ENCODE results near the gene TXNRD2. TPM values are rescaled to one million over a fixed set of nuclear protein-coding genes. Genes with fewer than 3 reads are reported as not detected.

Gene TXNRD2
- total and polyA plus RNA-seq, 2 of the 4 experiments (the other 2 are of a cell fraction) = 15.6 to 25.7 TPM

- dilution Hi-C loops (cut with HindIII; ENCODE audit: low sequenced_read_pairs, unreplicated experiment) = no loop called here
- no peaks in the 10 kb centered on the region for H3K27me3 ChIP-seq (ENCODE audit: control insufficient read depth, insufficient read depth, low read length)
- POLR2A ChIA-PET (ENCODE audit: unreplicated experiment) = no interaction called here
Measured at GRCh38 chr22:19898831-19899567, 42.6 kb downstream of the TXNRD2 start.

More at GRCh38 chr22:19898831-19899567, 42.6 kb downstream of the TXNRD2 start:
- TF ChIP-seq ELK1 (IDR thresholded peaks at IDR 0.05; ENCODE audit: borderline replicate concordance, low read depth, low read length) (no peak), RCOR1 (IDR thresholded peaks at IDR 0.05; ENCODE audit: insufficient replicate concordance, low read length) (no peak), RAD21 (IDR thresholded peaks at IDR 0.05; ENCODE audit: low read length) (no peak), FOS (IDR thresholded peaks at IDR 0.05; ENCODE audit: low read depth, low read length) (no peak), POLR2A (IDR thresholded peaks at IDR 0.05; ENCODE audit: low read depth, low read length) (no peak), CEBPB (IDR thresholded peaks at IDR 0.05; ENCODE audit: low read depth, low read length) (no peak), SMC3 (IDR thresholded peaks at IDR 0.05; ENCODE audit: low read depth, low read length) (no peak), CHD1 (IDR thresholded peaks at IDR 0.05; ENCODE audit: low read depth, low read length) (no peak), MXI1 (IDR thresholded peaks at IDR 0.05; ENCODE audit: borderline replicate concordance, low read depth, low read length) (no peak), CTCF (conservative IDR thresholded peaks at IDR 0.05; ENCODE audit: low read depth, low read length) (no peak), USF2 (IDR thresholded peaks at IDR 0.05; ENCODE audit: low read depth, low read length) (no peak), BHLHE40 (IDR thresholded peaks at IDR 0.05; ENCODE audit: low read depth, low read length) (no peak), MAFK (IDR thresholded peaks at IDR 0.05; ENCODE audit: low read depth, low read length) (no peak), MAZ (IDR thresholded peaks at IDR 0.05; ENCODE audit: borderline replicate concordance, low read depth, low read length) (no peak), RFX5 (IDR thresholded peaks at IDR 0.05; ENCODE audit: low read depth, low read length) (no peak)
- Histone ChIP-seq H2AK5ac (ENCODE audit: low read depth, low read length) (no peak overlapping the region), H3K9me3 (ENCODE audit: control insufficient read depth, insufficient read depth, low read length) (no peaks in the 10 kb centered on the region), H3K4me3 (ENCODE audit: insufficient read depth, low read depth, low read length) (no peak overlapping the region), H3K9me1 (ENCODE audit: insufficient read depth, low read length) (0 out of 2 replicates have a peak, but pooled peaks cover 2% of the 10 kb centered on the region), H3K36me3 (ENCODE audit: control insufficient read depth, insufficient read depth, low read length) (peaks cover 15% of the 10 kb centered on the region), H4K8ac (ENCODE audit: low read depth in 2 of 2, low read length in 2 of 2) (no peak overlapping the region), H3K9ac (ENCODE audit: low read depth, low read length) (no peak overlapping the region), H3K23ac (ENCODE audit: low read depth, low read length) (no peak overlapping the region), H3K27ac (ENCODE audit: insufficient read depth, low read length) (no peak overlapping the region), H2BK20ac (ENCODE audit: low read depth, low read length) (no peak overlapping the region), H3K18ac (ENCODE audit: low read depth, low read length) (no peak overlapping the region), H2BK5ac (ENCODE audit: low read depth, low read length, poor library complexity, severe bottlenecking) (no peak overlapping the region), H3K56ac (ENCODE audit: extremely low read depth, insufficient read depth, low read length) (no peak overlapping the region), H3K4me2 (ENCODE audit: low read depth, low read length) (no peak overlapping the region), H4K5ac (ENCODE audit: low read depth, low read length) (no peak overlapping the region), H2BK120ac (ENCODE audit: low read depth, low read length) (no peak overlapping the region), H2BK15ac (ENCODE audit: low read depth, low read length) (no peak overlapping the region), H3K4me1 (ENCODE audit: control insufficient read depth, insufficient read depth, low read length) (no peaks in the 10 kb centered on the region), H3K4ac (ENCODE audit: low read depth, low read length) (no peak overlapping the region), H2AK9ac (replicated peaks; ENCODE audit: low read depth, low read length, poor library complexity) (peak overlapping the region; percentile 5), H4K20me1 (ENCODE audit: insufficient read depth, low read length) (no peaks in the 10 kb centered on the region), H4K91ac (ENCODE audit: insufficient read depth, low read depth, low read length) (no peak overlapping the region), H3K79me1 (ENCODE audit: low read depth in 1 of 2, low read length in 2 of 2) (peaks cover 0 to 4% of the 10 kb centered on the region in 2 experiments; a peak in 1 of 4 replicates), H2AFZ (replicated peaks; ENCODE audit: low read length, poor library complexity) (no peak overlapping the region), H3K14ac (replicated peaks; ENCODE audit: low read depth, low read length) (no peak overlapping the region)
- ATAC-seq (ENCODE audit: low read depth) = no peak
- in situ Hi-C loops (cut with MboI; ENCODE audit: low sequenced_read_pairs) = no loop called here
- intact Hi-C loops (cut with micrococcal nuclease) = no loop called here
- BruUV-seq (replicated peaks) = no TSS peak
- 100% methylated on average over 2 of the region's 16 CpGs; no CpG with 5 or more reads in 1 of the 2 experiments for WGBS, 2 experiments (ENCODE audit: extremely low coverage in 2 of 2, insufficient read length in 1 of 2)
- no peak for DNase-seq
- CTCF ChIA-PET = no interaction called here

Data from IMR-90 (cell line).